Suppressor macrophage (primary cell): ENCODE data around the gene SH3GLB1.
A peak's percentile ranks its signal among the peaks of the same experiment; 100 is the strongest.

Experiments
- DNase-seq, 4 experiments: peaks; one replicate each; pipeline ENCODE4 v3.0.0-alpha.2; 2020 to 2022

The SH3GLB1 gene

GRCh38 chr1:86739648-86740509, 35.5 kb downstream of the SH3GLB1 start:
- DNase-seq = peak in 1 of 4 experiments; percentile 4

GRCh38 chr1:86741947-86742572, 37.7 kb downstream of the SH3GLB1 start:
- peak; percentile 50 to 63 (median 54) for DNase-seq

DNA sequence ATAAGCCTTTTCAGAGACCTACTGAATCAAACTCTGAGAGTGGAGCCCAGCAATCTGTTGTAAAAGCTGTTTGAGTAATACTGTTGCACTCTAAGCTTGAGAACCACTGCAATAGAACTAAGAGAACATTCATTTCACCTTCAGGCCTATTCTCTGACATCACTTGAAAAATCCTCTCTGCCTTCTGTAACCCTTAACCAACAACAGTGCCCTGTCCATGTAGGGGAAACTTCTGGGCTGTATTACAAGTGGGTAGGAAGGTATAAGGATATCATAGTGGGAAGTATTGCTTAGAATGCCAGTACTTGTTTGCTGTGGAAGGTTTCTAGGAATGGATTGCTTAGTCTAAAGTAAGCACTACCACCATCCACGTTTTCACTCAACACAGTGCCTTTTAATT, 42.9 kb downstream of the SH3GLB1 start:
- no peak for DNase-seq

GRCh38 chr1:86748622-86749373, 44.4 kb downstream of the SH3GLB1 start:
- no peak for DNase-seq

DNA sequence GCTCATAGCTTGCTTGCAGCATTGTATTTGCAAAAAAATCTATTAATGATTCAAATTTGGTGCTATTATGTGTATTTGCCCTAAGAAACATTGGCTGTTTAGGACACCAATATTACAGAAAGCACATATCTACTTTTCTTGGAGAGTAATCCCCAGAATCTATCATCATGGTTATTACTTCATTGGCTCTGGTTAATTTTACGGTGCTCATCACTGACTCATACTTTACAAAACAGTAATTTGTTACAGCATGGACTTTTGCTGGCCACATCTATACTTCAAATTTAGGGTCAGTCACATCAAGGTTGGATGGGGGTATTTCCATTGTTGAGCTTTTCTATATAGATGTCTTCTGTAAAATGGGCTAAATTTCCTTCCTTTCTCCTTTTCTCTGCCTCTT, 45.7 kb downstream of the SH3GLB1 start:
- DNase-seq = no peak

- no peak for DNase-seq
These were observed 46.2 kb downstream of the SH3GLB1 start for GRCh38 chr1:86750530-86750929.

DNA sequence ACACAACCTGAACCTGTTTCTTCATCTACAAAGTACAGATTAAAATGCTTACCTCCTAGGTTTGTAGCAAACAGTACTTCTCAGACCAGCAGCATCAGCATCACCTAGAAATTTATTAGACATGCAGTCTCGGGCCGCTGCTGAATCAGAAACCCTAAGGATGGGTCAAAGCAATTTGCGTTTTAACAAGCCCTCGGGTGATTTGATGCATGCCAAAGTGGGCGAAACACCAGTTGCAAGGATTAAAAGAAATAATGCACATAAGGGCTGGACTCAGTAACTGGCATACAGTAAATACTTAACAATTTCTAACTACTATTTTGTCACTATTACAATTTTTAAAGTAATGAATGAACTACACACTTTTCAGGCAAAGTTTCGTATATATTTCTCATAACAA, 47.5 kb downstream of the SH3GLB1 start:
- no peak for DNase-seq

- peak in 2 of 4 experiments; percentile 15 to 17 for DNase-seq
These were observed 49.3 kb downstream of the SH3GLB1 start for GRCh38 chr1:86753700-86754099.

GRCh38 chr1:86754265-86754974, 50.0 kb downstream of the SH3GLB1 start:
- no peak for DNase-seq

GRCh38 chr1:86756062-86756406, 51.7 kb downstream of the SH3GLB1 start:
- no peak for DNase-seq

DNA sequence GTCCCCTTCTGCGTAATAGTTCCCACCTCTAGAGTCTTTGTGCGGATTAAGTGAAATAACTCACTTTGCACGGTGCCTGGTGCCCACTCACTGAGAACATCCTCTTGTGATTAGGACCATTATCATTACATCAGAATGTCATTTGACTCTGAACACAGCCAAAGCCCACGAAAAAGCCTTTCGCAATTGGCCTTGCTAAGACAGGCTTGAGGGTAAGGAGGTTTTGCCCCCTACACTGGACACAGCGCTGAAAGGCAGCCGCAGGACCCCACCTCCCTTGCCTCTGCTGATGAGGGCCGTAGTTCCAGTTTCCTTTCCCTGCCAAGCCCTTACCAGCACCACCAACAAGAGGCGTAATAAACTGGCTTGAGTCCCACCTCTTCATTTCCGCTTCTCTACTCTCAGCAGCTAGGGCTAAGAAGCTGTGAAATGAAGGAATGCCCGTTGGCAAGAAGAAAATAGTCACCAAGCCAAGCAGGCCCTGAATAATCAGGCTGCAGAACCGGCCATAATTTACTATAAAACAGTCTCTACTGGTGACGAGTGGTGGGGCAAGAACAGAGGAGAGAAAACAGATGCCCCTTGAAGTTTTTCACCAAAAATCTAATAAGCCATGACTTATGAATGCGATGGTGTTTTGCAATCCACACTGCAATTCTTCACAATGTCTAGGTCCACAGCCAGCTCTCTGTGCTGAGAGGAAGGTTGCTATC, 53.1 kb downstream of the SH3GLB1 start:
- DNase-seq = peak; percentile 62 to 86 (median 80)

DNA sequence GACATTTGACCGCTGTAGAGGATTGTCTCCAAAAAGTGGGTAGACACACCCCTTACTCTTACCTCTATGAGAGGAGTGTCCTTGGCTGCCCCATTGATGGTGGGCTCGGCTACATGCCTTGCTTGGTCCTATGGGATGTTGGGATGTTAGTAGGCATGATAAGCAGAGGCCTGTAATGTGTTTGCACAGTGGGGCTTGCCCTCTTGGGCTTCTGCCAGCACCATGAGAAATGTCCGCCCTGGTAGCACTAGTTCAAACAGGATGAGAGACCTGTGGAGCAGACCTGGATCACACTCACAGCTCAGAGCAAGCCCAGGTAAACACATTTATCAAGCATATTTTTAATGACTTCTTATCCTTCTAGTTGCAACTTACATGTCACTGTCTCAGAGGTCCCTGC, 54.2 kb downstream of the SH3GLB1 start:
- no peak for DNase-seq

- no peak for DNase-seq
These were observed 55.8 kb downstream of the SH3GLB1 start for GRCh38 chr1:86760199-86760598.

- DNase-seq = no peak
These were observed 58.0 kb downstream of the SH3GLB1 start for GRCh38 chr1:86762336-86762735.

DNA sequence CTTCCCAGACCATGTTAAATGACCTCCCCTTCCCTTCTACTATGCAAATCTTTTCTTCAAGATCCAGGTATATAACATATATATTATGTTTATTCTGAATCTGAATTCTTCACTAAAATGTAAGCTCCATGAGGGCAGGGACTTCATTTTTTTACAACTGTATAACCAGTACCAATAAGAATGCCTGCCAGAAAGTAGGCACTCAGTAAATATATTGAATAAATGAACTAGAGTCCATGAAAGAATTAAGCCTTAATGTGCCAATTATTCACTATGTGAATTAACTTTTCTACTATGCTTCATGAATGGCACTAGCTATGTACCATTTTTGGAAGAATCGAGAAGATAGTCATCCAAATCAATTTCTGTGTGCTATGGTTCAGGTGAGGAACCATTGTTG, 60.1 kb downstream of the SH3GLB1 start:
- no peak for DNase-seq

DNA sequence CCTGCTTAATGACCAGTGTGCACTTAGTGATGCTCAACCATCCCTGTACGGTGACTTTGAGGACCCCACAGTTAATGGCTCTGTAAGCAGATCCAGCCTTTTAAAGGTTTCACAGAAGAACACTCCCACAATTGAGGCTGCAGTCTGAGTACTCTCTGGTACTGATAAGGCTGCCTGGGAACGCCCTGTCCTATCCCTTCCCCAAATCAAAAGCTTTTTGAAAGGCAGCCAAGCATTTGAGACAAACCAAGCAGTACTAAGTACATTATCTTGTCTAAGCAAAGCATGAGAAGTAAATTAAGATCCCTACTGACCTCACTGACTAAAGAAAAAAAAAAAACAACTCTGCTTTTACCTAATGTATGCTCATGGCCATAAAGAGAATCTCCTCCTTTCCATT, 60.7 kb downstream of the SH3GLB1 start:
- DNase-seq = no peak

DNA sequence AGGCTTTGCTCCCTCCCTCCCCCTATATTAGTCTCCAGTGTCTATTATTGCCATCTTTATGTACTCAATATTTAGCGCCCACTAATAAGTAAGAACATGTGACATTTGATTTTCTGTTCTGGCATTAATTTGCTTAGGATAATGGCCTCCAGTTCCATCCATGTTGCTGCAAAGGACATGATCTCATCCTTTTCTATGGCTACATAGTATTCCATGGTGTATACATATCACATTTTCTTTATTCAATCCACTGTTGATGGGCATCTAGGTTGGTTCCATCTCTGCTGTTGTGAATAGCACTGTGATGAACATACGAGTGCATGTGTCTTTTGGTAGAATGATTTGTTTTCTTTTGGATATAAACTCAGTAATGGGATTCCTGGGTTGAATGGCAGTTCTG, 61.3 kb downstream of the SH3GLB1 start:
- no peak for DNase-seq

GRCh38 chr1:86768554-86768953, 64.2 kb downstream of the SH3GLB1 start:
- DNase-seq = no peak

DNA sequence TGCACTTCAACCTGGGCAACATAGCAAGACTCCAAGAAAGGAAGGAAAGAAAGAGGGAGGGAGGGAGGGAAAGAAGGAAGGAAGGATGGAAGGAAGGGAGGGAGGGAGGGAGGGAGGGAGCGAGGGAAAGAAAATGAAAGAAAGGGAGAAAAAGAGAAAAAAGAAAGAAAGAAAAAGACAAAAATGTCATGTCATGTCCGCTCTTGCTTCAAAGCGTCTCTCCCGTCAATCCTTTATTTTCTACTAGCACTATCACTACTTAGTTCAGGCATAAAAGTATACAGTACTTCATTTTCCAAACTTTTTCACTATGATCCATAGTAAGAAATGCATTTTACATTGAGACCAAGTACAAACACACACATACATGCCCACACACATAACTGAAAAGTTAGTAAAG, 64.7 kb downstream of the SH3GLB1 start:
- no peak for DNase-seq

DNA sequence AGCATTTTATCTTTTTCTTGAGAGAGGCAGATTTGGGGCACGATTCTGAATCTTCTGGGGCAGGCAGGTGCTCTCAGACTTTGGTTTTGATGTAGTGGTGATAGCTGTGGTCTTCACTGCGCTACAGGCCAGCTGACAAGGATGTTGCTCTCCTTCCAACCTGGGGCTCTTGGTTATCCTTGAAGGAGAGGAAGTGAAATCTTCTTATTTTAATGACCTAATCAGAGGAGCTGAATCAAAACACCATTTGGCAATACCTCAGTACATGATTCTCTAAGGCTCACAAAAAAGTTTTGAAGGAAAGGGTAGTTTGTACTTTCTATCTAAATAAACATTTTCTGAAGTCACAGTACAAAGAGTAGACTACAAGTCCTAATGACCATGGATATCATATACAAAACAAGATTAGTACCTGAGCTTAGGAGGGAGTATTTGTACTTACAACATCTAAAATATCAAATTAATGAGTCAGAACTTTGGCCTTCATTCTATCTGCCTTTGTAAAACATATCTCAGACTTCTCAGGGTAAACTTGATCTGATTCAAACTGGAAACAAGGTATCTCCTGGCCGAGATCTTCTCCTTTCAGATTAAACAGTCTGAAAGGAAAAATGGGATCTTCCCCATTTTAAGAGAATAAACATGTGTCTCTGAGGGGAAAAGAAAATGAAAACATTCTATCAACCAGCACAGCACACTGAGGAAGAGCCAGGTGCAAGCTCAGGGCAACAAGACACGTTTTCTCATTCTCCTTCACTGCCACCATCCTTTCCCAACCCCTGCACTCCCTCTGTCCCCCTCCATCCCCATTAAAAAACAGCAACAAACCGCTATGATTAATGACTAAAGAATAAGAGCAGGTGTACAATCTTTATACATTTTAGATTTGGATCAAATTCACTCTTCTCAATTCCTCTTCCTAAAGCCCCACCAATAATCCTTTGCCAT, 69.2 kb downstream of the SH3GLB1 start:
- DNase-seq = peak in 3 of 4 experiments; percentile 37 to 66 (median 65)
